ENCODE data around the gene ISYNA1. TPM values are rescaled to one million over a fixed set of nuclear protein-coding genes. Genes with fewer than 3 reads are reported as not detected.
A peak's percentile ranks its signal among the peaks of the same experiment; 100 is the strongest.

ISYNA1 gene
- total and polyA plus RNA-seq, 2 of the 13 experiments (the other 11 are each of a cell fraction or from before 2014, with no cell fraction given): 29.6 to 48.5 TPM

DNA sequence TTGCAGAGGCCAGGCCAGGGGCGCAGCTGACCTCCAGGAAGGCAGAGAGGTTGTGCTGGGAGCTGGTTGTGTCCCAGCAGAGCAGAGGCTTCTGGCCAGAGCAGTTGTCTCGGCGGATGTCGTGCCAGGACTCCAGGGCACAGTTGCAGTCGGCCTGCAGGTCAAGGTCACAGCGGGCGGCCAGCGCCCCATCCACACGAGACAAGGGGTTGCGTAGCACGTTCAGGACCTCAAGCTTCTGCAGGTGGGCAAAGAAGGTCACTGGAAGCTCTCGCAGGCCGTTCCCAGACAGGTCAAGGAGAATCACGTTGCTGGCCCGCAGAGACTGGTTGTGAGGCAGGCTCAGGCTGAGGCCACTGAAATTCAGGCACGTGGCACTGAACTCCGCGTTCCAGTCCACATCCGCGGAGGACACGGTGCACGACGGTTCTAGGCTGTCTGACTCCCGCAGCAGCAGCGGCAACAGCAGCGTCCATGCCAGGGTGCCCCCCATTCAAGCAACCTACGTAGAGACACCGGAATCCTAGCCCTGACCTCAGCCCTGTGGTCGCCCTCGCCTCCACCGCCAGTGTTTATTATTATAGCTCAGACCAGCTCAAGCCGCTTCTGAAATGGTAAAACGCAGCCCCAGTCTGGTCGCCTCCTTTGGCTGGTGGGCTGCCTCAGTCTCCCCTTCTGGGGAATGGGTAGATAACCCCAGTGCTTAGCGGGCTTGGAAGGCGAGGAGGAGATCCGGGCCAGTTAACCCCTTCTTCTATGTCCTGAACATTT, 41.3 kb downstream of the ISYNA1 start (continued):
- TF ChIP-seq FOXA1 (IDR thresholded peaks at IDR 0.05) (no peak), FOXA1 (CRISPR knock-in tag; IDR thresholded peaks at IDR 0.05) (no peak), DPF2 (CRISPR knock-in tag; IDR thresholded peaks at IDR 0.05; ENCODE audit: borderline replicate concordance, low read depth) (0 out of 2 replicates have a peak, but pooled peaks have one; percentile 45), ZNF546 (CRISPR knock-in tag; conservative IDR thresholded peaks at IDR 0.05) (no peak; the same call in 1 of the 2 replicates), SNRNP70 (IDR thresholded peaks at IDR 0.05; ENCODE audit: low read depth, low read length) (no peak), JUND (CRISPR knock-in tag; IDR thresholded peaks at IDR 0.05) (no peak), MATR3 (CRISPR knock-in tag; IDR thresholded peaks at IDR 0.05) (no peak), ZNF44 (CRISPR knock-in tag; IDR thresholded peaks at IDR 0.05) (no peak), ZNF891 (CRISPR knock-in tag; IDR thresholded peaks at IDR 0.05) (no peak), HMG20B (CRISPR knock-in tag; conservative IDR thresholded peaks at IDR 0.05) (no peak), ZNF572 (CRISPR knock-in tag; IDR thresholded peaks at IDR 0.05) (no peak), ZNF331 (CRISPR knock-in tag; IDR thresholded peaks at IDR 0.05) (no peak), ZNF34 (CRISPR knock-in tag; IDR thresholded peaks at IDR 0.05; ENCODE audit: borderline replicate concordance) (no peak), GFI1 (CRISPR knock-in tag; IDR thresholded peaks at IDR 0.05; ENCODE audit: borderline replicate concordance) (no peak), ZNF75D (CRISPR knock-in tag; IDR thresholded peaks at IDR 0.05; ENCODE audit: borderline replicate concordance) (no peak), NFKBIZ (CRISPR knock-in tag; IDR thresholded peaks at IDR 0.05) (no peak), MYC (CRISPR knock-in tag; IDR thresholded peaks at IDR 0.05; ENCODE audit: borderline replicate concordance) (peak; percentile 71; the same call in 1 of the 2 replicates)
- TF ChIP-seq, protein P1, sequence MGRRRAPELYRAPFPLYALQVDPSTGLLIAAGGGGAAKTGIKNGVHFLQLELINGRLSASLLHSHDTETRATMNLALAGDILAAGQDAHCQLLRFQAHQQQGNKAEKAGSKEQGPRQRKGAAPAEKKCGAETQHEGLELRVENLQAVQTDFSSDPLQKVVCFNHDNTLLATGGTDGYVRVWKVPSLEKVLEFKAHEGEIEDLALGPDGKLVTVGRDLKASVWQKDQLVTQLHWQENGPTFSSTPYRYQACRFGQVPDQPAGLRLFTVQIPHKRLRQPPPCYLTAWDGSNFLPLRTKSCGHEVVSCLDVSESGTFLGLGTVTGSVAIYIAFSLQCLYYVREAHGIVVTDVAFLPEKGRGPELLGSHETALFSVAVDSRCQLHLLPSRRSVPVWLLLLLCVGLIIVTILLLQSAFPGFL (CRISPR knock-in tag; IDR thresholded peaks at IDR 0.05): no peak
- TF ChIP-seq, protein P2, sequence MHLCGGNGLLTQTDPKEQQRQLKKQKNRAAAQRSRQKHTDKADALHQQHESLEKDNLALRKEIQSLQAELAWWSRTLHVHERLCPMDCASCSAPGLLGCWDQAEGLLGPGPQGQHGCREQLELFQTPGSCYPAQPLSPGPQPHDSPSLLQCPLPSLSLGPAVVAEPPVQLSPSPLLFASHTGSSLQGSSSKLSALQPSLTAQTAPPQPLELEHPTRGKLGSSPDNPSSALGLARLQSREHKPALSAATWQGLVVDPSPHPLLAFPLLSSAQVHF (CRISPR knock-in tag; IDR thresholded peaks at IDR 0.05): no peak
- TF ChIP-seq, protein P3, sequence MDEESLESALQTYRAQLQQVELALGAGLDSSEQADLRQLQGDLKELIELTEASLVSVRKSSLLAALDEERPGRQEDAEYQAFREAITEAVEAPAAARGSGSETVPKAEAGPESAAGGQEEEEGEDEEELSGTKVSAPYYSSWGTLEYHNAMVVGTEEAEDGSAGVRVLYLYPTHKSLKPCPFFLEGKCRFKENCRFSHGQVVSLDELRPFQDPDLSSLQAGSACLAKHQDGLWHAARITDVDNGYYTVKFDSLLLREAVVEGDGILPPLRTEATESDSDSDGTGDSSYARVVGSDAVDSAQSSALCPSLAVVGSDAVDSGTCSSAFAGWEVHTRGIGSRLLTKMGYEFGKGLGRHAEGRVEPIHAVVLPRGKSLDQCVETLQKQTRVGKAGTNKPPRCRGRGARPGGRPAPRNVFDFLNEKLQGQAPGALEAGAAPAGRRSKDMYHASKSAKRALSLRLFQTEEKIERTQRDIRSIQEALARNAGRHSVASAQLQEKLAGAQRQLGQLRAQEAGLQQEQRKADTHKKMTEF (CRISPR knock-in tag; IDR thresholded peaks at IDR 0.05): no peak; the same call in 1 of the 2 replicates
- TF ChIP-seq, protein P4, sequence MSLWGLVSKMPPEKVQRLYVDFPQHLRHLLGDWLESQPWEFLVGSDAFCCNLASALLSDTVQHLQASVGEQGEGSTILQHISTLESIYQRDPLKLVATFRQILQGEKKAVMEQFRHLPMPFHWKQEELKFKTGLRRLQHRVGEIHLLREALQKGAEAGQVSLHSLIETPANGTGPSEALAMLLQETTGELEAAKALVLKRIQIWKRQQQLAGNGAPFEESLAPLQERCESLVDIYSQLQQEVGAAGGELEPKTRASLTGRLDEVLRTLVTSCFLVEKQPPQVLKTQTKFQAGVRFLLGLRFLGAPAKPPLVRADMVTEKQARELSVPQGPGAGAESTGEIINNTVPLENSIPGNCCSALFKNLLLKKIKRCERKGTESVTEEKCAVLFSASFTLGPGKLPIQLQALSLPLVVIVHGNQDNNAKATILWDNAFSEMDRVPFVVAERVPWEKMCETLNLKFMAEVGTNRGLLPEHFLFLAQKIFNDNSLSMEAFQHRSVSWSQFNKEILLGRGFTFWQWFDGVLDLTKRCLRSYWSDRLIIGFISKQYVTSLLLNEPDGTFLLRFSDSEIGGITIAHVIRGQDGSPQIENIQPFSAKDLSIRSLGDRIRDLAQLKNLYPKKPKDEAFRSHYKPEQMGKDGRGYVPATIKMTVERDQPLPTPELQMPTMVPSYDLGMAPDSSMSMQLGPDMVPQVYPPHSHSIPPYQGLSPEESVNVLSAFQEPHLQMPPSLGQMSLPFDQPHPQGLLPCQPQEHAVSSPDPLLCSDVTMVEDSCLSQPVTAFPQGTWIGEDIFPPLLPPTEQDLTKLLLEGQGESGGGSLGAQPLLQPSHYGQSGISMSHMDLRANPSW (CRISPR knock-in tag; IDR thresholded peaks at IDR 0.05; ENCODE audit: borderline replicate concordance): no peak
- TF ChIP-seq, protein P5, sequence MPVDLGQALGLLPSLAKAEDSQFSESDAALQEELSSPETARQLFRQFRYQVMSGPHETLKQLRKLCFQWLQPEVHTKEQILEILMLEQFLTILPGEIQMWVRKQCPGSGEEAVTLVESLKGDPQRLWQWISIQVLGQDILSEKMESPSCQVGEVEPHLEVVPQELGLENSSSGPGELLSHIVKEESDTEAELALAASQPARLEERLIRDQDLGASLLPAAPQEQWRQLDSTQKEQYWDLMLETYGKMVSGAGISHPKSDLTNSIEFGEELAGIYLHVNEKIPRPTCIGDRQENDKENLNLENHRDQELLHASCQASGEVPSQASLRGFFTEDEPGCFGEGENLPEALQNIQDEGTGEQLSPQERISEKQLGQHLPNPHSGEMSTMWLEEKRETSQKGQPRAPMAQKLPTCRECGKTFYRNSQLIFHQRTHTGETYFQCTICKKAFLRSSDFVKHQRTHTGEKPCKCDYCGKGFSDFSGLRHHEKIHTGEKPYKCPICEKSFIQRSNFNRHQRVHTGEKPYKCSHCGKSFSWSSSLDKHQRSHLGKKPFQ (CRISPR knock-in tag; IDR thresholded peaks at IDR 0.05; ENCODE audit: insufficient replicate concordance): no peak
